ENCODE measurements around the gene FMO3.

Gene FMO3

DNA sequence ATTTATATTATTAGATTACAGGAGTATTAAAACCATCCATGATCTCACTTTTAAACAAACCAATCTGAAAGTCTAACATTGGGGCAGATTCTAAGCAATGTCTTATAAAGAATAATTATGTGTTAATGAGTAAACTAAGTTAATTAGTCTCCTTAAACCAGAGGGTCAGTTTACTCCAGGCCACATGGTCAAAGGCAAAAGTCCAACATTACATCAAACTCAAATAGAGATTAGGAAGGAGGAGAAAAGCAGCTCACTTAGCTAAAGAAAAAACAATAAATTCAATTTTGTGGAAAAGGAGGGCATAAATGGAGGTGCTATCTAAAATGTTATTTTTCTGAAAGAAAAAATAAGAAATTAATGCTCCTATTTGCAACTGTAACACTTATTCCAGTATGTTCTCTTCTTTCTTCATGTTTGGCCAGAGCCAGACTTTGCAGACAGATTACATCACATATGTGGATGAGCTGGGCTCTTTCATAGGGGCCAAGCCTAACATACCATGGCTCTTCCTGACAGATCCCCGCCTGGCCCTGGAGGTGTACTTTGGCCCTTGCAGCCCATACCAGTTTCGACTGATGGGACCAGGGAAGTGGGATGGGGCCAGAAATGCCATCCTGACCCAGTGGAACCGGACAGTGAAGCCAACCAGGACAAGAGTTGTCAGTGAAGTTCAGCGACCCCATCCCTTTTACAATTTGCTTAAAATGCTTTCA lies 70.1 kb downstream of the FMO3 start:
- no peak for DNase-seq

- DNase-seq: no peak
Observed at GRCh38 chr1:171161431-171161830, 70.7 kb downstream of the FMO3 start.

DNA sequence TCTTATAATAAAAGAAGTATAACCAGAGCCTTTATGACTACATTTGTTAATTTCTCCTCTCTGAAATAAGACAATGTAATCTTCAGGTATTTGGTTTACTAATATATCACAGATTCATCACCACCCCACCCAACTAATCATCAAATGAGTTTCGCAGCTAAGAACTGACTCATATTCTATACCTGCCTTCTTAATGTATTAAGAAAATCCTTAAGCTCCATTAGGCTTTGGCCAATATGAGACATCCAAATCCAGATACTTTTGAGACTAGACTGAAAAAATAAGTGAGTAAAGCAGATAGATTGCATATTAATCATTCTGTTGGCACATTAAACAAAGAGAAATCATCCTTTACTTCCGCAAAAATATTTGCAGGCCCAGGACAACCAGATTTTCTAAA lies 75.7 kb downstream of the FMO3 start:
- DNase-seq: no peak
